Activated CD4-positive, alpha-beta T cell treated with anti-CD3 and anti-CD28 coated beads, Interleukin-2, amount 50 U/mL, for 16 hours (primary cell): ENCODE results near the gene RNF215.

Experiments used
- DNase-seq: peaks from one replicate; pipeline ENCODE4 v3.0.0-alpha.2; 2020

Gene RNF215

GRCh38 chr22:30393885-30394284 lies 6.7 kb upstream of the RNF215 start:
- DNase-seq: no peak

DNA sequence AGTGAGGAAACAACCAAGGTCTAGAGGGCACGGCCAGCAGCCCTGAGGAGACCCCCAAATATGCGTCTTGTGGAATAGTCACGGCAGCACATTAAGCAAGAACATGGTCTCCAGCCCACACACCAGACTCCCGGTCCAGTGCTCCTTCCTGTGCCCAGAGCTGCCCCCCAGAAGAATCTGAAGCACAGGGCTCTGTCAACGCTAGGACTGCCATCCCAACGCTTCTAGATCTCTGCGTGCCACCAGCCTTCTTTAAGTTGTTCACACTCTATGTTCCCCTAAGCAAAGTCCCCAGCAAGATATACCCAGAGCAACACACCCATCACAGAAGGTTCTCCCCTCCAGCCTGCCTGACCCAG lies 6.1 kb upstream of the RNF215 start:
- no peak for DNase-seq

GRCh38 chr22:30392661-30393321 lies 5.6 kb upstream of the RNF215 start:
- no peak for DNase-seq

GRCh38 chr22:30390974-30391691 lies 3.9 kb upstream of the RNF215 start:
- peak; percentile 79 for DNase-seq

DNA sequence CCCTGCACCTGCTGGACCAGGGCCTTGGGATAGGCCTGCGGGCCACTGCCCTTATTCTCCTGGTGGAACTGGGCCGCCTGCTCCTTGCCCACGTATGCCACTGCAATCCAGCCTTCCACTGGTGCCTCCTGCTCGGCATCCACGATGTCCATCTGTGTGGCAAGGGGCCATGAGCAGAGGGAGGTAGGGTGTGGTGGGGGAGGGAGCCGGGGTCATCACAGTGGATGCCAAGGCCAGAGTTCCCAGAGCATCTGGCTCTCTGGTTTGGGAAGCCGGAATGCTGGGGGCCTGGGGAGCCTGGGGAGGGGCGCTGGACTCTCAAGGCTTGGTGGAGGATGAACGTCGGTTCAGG lies 627 bp downstream of the RNF215 start:
- no peak for DNase-seq

DNA sequence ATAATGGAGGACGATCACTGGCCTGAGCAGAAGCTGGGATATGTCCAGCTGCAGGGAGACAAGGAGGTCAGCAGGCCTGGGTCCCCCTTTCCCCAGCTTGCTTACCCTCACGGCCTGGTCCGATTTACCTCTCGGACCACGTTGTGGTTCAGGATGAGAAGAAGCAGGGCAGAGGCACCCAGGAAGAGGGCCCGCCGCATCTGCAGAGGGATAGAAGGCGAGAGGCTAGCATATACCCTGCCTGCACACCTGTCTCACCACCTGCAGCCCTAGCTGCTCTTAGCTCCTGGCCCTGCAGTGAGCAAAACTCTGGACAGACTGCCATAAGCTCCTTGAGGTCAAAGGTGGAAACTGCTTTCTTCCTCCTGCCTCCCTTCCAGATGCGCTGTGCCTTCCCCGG lies 1.3 kb downstream of the RNF215 start:
- DNase-seq: no peak

- no peak for DNase-seq
Observed at GRCh38 chr22:30383061-30383460, 4.2 kb downstream of the RNF215 start.

GRCh38 chr22:30382340-30382739 lies 4.9 kb downstream of the RNF215 start:
- no peak for DNase-seq

DNA sequence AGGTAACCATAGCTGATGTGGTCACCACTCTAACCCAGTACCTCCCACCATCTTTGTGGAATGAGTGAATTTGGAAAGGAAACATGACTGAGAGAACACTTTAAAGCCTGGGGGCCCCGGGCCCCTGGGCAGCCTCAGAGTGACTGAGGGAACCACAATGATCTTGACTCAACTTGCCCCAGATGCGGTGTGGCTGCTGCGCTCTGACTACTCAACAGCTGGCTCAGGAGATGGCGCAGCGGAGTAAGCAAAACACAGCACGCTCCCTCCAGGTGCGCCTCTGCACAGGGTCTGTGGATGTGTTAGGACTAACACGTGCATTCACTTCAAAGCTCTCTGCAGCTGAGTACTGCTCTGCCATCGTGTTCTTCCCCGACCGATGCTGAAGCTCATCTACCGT lies 5.9 kb downstream of the RNF215 start:
- DNase-seq: no peak

- no peak for DNase-seq
Observed at GRCh38 chr22:30380011-30380410, 7.2 kb downstream of the RNF215 start.

- DNase-seq: no peak
Observed at GRCh38 chr22:30375312-30375849, 11.8 kb downstream of the RNF215 start.

GRCh38 chr22:30373331-30374325 lies 13.6 kb downstream of the RNF215 start:
- DNase-seq: no peak

DNA sequence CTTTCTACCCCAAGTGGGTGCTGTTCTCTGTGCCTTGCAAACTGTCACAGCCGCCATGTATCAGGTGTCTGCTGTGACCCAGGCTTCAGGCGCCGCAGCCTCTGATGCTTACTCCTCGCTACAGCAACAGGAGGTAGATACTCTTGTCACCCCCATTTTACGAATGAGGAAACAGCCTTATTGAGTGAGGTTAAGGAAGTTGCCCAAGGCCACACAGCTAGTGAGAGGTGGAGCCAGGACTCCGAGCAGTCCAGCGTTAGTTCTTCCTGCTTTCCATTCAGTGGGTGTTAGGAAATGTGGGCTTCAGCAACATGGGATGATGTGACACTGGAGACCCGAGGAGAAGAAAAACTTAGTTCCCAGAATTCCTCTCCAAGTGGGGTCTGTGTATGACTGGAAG lies 14.3 kb downstream of the RNF215 start:
- DNase-seq: no peak

DNA sequence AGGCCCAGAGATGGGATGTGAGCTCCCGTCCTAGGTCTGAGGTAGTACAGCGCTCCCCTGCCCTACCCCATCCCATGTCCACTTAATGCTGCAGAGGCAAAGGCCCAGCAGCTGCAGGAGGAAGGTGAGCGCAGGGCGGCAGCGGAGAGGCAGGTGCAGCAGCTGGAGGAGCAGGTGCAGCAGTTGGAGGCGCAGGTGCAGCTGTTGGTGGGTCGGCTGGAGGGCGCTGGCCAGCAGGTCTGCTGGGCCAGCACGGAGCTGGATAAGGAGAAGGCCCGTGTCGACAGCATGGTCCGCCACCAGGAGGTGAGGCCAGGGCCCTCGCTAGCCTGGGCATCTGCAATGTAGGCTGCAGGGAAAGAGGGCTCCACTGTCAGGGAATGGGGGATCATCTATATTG lies 15.2 kb downstream of the RNF215 start:
- no peak for DNase-seq

DNA sequence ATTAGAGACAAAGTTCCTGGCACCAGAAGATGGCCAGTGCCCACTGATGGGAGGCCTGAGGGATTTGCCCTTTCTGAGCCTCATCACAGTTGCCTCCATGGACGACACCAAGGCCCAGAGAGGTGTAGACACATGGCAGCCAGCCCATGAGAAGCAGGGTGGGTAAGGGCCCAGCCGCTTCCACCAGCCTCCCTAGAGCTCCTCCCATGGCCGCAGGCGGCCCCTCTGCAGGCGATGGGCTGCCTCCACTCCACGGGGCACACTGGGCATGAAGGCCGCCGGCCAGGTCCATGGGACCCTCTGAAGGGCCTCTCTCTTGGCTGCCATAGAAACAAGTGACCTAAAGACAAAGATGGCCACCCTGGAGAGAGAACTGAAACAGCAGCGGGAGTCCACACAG lies 15.9 kb downstream of the RNF215 start:
- no peak for DNase-seq

- no peak for DNase-seq
Observed at GRCh38 chr22:30370641-30371230, 16.5 kb downstream of the RNF215 start.

GRCh38 chr22:30368420-30368819 lies 18.8 kb downstream of the RNF215 start:
- no peak for DNase-seq

DNA sequence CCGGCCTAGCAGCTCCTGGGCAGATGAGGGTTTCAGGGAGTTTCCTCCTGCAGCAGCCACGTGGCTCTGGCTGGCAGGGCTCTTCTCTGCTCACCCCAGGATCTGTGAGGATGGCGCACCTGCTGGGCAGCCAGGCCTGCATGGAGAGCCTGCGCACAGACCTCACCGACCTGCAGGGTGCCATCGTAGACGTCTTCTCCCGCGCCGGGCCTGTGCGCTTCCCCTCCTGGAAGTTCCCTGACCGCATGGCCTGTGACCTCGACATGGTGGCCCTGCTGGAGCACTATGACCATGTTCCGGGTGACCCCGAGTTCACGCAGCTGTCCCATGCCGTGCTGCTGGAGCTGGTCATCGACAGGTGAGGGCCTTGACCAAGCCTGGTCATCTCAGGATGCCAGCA lies 21.3 kb downstream of the RNF215 start:
- DNase-seq: no peak

DNA sequence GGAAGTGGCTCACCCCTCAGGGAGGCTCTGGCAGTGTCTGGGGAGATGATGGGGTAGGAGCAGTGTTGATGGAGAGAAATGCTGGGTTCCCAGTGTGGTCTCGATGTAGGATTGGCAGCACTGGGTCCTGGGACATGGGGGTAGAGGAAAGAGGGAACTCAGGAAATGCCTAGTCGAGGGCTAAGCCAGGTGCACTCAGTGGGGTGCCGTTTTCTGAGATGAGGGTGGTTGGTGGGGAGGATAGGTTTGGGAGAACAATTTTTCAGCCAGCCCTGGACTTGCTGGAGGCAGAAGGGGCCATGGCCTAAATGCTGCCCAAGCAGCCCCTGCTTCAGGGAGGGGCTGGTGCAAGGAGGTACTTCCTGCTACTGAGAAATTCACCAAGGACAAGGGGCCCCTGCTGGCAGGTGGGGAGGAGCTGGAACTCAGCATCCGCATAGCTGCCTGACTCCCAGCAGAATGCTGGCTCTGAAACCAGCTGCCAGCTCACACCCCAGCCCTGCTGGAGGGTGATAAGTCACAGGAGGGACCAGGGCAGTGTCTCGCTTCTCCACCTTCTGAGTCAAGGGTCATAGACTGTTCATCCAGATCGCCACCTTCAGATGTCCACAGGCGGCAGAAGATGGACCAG lies 24.4 kb downstream of the RNF215 start:
- DNase-seq: no peak

GRCh38 chr22:30361916-30362650 lies 25.1 kb downstream of the RNF215 start:
- no peak for DNase-seq

DNA sequence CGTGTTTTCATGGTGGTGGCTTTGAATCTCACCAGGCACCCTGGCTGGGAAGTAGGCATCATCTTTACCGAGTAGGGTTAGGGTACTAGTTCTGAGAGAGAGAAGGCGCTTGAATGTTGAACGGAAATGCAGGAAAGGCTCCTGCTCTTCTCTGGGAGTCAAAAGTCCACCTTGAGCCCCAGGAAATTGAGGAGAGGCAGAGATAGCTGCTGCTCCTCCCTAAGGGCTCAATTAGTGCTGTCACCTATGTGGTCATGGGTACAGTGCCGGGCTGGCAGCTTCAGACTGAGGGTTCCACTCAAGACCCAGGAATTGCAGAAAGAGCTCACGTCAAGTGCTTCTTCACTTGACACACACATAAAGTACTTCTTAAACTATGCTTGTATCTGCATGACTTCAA lies 28.7 kb downstream of the RNF215 start:
- DNase-seq: no peak
